ENCODE measurements around the gene MBD3L2B.
"Not testable (repeated sequence)": the region's sequence is repeated elsewhere in the genome, so short reads cannot be mapped to it uniquely, and the experiment has no call there.

The MBD3L2B gene

DNA sequence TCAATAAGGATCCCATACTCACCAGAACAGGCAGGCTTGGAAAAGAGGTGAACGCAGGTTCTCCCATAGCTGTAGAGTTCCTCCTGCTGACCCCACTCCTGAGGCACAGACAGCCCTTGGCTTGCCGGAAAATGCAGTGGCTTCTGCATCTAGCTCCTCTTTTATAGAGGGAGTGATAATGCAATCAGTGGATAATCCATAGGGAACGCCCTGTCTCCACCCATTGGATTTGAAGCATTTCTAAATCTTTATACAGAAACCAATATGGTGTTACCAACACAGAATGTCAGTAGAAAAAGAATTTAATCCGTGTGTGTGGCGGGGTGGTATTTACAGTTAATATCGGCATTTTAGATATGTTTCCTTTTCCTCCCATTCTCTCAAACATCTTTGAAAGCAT lies at the start of gene MBD3L2B:
Gene MBD3L2B (minus strand): TSS at position 101 of the 400 bp plus-strand sequence. CDS start 34 bp downstream, at position 67.
- not testable (repeated sequence) for DNase-seq

DNA sequence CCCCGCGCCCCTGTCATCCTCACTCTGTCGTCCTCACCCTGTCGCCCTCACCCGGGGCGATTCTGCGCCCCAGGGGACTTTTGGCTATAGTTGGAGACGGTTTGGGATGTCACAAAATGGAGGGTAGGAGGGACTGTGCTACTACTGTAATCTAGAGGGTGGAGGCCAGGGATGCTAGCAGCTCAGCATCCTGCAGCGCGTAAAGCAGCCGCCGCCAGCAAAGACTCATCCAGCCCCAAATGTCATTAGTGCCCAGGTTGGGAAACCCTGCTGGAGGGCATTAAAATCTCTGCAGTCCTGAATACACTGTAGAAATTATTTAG lies 48.6 kb upstream of the MBD3L2B start:
- DNase-seq: peak; percentile 51

DNA sequence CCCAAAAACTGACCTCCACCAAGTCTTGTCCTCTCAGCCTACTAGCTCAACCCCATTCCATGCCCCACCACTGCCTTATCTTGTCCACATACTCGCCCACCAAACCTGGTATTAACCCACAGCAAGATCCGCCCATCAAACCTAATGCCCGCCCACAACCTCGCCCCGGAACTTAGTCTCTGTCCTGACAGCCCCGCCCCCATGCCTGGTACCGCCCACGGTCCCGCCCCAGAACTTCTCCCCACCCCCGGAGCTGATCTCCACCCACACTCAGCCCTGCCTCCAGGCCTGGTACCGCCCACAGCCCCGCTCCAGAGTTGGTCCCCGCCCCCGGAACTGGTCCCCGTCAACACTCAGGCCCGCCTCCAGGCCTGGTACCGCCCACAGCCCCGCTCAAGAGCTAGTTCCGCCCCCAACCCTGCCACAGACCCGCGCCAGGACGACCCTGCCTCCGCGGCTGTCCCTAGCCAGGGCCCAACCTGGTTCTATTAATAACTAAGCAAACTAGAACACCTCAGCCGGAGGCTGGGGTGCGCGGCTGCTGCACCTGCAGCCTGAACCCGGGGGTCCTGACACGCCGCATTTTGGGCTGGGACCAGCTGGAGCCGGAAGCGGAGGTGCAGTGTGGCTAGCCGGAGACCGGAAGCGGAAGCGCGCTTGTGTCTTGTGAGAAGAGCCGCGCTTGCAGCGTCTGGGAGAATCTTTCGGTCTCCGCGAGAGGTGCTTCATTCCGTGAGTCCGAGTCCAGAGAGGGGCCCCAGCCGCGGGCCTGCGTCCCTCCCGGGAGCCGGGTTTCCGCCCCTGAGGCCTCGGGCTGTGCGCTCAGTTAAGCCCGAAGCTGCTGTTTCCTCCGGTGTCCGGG lies 48.0 kb upstream of the MBD3L2B start, which contains the start of gene ZNF557:
Gene ZNF557 (plus strand): TSS at position 662 of the 862 bp plus-strand sequence. CDS start 5,372 bp downstream, outside the sequence.
- DNase-seq: peak; percentile 98

DNA sequence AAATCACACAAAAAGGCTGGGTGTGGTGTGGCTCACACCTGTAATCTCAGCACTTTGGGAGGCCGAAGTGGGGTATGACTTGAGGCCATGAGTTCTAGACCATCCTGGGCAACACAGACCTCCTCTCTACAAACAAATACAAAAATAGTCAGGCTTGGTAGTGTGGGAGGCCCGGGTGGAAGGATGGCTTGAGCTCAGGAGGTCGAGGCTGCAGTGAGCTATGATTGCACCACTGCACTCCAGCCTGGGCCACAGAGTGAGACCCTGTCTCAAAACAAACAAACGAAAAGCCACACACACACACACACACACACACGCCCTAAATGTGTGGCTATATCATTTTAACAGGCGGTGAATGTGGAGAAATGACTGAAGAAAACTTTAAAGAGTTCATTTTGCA lies 47.4 kb upstream of the MBD3L2B start:
- no peak for DNase-seq

DNA sequence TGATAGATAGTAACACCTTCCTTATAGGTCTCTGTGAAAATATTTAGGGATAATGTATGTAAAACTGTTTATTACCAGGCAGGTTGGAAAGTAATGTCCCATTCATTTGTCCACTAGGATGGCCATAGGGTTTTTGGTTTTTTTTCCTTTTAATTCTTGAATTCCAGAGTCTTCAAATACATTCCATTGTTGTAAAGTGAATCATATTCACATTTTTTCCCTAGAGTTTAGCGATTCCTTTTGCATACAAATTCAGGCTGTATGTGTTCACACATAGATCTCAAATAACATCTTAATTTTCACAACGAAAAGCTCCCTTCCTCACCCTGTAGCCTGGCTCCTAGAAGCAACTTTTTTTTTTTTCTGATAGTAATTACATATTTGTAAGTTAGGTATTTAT lies 46.5 kb upstream of the MBD3L2B start:
- DNase-seq: no peak

DNA sequence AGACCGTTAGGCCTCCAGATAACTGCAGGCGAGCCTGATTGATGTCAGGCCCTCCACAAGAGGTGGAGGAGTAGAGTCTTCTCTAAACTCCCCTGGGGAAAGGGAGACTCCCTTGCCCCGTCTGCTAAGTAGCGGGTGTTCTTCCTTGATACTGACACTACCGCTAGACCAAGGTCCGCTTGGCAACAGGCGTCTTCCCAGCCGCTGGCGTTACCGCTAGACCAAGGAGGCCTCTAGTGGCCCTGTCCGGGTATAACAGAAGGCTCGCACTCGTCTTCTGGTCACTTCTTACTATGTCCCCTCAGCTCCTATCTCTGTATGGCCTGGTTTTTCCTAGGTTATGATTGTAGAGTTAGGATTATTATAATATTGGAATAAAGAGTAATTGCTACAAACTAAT lies 45.9 kb upstream of the MBD3L2B start:
- DNase-seq: peak; percentile 66

DNA sequence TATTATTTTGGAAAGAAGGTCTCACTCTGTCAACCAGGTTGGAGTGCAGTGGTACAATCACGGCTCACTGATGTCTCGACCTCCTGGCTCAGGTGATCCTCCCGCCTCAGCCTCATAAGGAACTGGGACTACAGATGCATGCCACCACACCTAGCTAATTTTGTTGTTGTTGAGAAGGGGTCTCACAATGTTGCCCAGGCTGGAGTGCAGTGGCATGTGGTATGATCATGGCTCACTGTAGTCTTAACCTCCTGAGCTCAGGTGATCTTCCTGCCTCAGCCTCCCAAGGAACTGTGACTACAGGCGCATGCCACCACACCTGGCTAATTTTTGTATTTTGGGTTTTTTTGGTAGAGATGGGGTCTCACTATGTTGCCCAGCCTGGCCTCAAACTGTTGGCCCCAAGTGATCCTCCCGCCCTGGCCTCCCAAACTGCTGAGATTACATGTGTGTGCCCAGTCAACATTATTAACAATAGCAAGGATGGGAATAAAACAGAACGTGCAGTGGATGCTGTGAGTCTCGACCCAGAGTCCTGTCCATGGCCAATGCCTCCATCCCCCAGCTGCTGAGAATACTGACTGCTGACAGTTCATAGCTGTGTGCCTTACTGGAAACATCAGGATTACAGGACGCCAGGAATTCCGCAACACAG lies 42.7 kb upstream of the MBD3L2B start:
- DNase-seq: no peak

DNA sequence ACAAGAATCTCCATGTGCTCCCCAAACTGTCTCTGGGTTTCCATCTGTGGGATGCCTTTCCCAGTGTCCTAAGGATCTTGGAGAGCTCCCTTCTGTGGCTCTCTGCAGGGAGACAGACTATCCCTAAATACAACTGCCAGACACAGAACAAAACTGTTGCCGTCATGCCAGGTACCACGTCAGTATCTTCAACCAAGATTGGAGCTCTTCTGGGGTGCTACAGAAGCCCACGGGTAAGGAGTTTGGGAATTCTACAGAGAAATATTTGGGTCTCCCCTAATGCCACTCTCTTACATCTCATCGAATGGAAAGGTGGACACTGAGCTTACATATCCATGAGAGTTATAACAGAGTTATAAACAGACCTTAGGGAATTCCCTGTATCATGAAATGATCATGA lies 42.1 kb upstream of the MBD3L2B start:
- DNase-seq: no peak

DNA sequence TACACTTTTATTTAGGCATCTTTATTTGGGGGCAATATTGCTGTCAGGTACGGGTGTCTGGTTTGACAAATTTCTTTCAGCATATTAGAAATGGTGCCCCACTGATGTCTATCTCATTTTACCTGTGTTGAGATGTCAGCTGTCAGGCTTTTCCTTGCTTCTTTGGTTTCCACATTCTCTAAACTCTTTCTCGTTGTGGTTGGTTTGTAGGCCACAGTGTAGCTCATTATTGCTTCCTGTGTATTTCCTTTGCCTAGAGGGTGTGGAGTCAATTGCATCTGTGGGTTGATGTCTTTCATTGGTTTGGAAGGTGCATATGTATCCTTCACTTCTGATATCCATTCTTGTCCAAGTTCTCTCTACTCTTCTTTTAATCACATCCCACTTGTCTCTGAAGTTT lies 38.7 kb upstream of the MBD3L2B start:
- not testable (repeated sequence) for DNase-seq

DNA sequence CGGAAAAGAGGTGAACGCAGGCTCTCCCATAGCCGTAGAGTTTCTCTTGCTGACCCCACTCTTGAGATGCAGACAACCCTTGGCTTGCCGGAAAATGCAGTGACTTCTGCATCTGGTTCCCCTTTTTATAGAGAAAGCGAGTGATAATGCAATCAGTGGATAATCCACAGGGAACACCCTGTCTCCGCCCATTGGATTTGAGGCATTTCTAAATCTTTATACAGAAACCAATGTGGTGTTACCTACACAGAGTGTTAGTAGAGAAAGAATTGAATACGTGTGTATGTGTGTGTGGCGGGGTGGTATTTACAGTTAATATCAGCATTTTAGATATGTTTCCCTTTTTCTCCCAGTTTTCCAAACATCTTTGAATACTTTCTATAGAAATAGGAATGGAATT lies 37.3 kb upstream of the MBD3L2B start, which contains the start of gene MBD3L3:
Gene MBD3L3 (minus strand): TSS at position 101 of the 400 bp plus-strand sequence. CDS start 71 bp downstream, at position 30.
- DNase-seq: not testable (repeated sequence)

DNA sequence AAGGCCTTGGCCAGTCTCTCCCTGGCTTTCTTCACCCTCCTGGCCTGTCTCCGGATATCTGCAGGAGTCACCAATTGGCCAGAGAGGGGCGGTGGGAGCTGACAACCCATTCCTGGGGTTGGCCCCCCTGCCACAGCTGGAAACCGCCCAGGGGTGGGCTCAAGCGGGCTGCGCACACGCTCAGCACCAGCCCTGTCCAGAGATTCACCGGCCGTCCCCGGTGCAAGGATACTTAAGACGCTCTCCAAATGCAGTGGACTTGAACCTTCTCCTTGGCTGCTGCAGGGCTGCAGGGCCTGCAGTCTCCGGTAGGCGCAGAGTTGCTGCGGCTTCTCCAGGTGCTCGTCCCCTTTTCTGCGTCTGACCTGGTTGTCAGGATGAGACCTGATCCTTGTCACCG lies 35.1 kb upstream of the MBD3L2B start:
- not testable (repeated sequence) for DNase-seq

DNA sequence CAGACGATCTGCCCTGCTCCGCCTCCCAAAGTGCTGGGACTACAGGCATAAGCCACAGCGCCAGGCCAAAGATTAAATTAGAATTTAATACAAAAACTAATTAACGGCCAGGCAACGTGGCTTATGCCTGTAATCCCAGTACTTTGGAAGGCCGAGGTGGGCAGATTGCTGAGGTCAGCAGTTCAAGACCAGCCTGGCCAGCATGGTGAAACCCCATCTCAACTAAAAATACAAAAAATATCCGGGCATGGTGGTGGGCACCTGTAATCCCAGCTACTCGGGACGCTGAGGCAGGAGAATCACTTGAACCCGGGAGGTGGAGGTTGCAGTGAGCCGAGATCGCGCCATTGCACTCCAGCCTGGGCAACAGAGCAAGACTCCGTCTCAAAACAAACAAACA lies 34.4 kb upstream of the MBD3L2B start:
- DNase-seq: not testable (repeated sequence)

DNA sequence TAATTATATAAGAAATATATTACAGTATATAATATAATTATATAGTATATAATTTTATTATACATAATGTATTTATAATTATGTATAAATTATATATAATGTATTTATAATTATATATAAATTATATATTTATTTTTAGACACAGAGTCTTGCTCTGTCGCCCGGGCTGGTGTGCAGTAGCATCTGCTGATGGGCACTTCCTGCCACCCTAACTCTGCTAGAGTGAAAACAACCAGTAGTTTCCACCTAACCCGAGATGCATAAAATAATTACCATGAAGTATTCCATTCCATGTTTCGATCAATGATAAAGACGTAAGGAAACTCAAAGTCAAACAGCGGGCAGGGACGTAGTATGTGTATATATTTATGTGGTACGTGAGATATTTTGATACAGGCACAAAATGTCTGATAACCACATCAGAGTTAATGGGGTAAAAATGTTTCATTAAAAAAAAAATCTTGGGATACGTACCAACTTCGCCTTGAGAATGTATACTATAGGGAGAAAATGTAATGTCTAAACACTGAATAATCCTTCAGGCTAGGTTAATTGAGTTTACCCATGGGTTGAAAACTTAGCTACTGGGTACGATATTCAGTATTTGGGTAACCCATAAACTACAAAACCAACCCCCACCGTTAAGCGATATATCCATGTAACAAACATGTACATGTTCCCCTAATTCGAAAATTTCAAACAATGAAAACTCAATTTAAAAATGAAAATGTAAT lies 33.6 kb upstream of the MBD3L2B start:
- DNase-seq: not testable (repeated sequence)

DNA sequence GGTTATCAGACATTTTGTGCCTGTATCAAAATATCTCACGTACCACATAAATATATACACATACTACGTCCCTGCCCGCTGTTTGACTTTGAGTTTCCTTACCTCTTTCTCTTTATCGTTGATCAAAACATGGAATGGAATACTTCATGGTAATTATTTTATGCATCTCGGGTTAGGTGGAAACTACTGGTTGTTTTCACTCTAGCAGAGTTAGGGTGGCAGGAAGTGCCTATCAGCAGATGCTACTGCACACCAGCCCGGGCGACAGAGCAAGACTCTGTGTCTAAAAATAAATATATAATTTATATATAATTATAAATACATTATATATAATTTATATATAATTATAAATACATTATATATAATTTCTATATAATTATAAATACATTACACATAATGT lies 31.7 kb upstream of the MBD3L2B start:
- DNase-seq: not testable (repeated sequence)

DNA sequence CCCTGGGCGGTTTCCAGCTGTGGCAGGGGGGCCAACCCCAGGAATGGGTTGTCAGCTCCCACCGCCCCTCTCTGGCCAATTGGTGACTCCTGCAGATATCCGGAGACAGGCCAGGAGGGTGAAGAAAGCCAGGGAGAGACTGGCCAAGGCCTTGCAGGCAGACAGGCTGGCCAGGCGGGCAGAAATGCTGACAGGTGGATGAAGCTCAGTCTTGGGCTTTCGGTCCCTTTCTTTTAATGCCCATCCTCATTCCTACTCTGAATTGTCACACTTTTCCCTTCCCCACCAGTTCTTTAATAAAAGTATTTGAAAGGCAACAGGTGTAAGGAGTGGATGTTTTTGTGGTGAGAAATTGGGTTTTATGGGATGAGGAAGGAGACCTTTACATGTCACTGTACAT lies 30.2 kb upstream of the MBD3L2B start:
- not testable (repeated sequence) for DNase-seq

DNA sequence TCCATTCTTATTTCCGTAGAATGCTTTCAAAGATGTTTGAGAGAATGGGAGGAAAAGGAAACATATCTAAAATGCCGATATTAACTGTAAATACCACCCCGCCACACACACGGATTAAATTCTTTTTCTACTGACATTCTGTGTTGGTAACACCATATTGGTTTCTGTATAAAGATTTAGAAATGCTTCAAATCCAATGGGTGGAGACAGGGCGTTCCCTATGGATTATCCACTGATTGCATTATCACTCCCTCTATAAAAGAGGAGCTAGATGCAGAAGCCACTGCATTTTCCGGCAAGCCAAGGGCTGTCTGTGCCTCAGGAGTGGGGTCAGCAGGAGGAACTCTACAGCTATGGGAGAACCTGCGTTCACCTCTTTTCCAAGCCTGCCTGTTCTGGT lies 27.8 kb upstream of the MBD3L2B start, which contains the start of gene MBD3L2:
Gene MBD3L2 (plus strand): TSS at position 301 of the 400 bp plus-strand sequence. CDS start 53 bp downstream, at position 354.
- DNase-seq: not testable (repeated sequence)

DNA sequence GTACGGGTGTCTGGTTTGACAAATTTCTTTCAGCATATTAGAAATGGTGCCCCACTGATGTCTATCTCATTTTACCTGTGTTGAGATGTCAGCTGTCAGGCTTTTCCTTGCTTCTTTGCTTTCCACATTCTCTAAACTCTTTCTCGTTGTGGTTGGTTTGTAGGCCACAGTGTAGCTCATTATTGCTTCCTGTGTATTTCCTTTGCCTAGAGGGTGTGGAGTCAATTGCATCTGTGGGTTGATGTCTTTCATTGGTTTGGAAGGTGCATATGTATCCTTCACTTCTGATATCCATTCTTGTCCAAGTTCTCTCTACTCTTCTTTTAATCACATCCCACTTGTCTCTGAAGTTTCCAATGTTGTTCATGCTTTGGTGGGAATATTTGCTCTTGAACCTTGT lies 20.3 kb upstream of the MBD3L2B start:
- not testable (repeated sequence) for DNase-seq

DNA sequence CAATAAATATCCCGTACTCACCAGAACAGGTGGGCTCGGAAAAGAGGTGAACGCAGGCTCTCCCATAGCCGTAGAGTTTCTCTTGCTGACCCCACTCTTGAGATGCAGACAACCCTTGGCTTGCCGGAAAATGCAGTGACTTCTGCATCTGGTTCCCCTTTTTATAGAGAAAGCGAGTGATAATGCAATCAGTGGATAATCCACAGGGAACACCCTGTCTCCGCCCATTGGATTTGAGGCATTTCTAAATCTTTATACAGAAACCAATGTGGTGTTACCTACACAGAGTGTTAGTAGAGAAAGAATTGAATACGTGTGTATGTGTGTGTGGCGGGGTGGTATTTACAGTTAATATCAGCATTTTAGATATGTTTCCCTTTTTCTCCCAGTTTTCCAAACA lies 18.8 kb upstream of the MBD3L2B start, which contains the start of gene MBD3L4:
Gene MBD3L4 (minus strand): TSS at position 101 of the 400 bp plus-strand sequence. CDS start 35 bp downstream, at position 66.
- not testable (repeated sequence) for DNase-seq

DNA sequence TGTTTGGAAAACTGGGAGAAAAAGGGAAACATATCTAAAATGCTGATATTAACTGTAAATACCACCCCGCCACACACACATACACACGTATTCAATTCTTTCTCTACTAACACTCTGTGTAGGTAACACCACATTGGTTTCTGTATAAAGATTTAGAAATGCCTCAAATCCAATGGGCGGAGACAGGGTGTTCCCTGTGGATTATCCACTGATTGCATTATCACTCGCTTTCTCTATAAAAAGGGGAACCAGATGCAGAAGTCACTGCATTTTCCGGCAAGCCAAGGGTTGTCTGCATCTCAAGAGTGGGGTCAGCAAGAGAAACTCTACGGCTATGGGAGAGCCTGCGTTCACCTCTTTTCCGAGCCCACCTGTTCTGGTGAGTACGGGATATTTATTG lies 9.0 kb upstream of the MBD3L2B start, which contains the start of gene MBD3L5:
Gene MBD3L5 (plus strand): TSS at position 301 of the 400 bp plus-strand sequence. CDS start 34 bp downstream, at position 335.
- not testable (repeated sequence) for DNase-seq

DNA sequence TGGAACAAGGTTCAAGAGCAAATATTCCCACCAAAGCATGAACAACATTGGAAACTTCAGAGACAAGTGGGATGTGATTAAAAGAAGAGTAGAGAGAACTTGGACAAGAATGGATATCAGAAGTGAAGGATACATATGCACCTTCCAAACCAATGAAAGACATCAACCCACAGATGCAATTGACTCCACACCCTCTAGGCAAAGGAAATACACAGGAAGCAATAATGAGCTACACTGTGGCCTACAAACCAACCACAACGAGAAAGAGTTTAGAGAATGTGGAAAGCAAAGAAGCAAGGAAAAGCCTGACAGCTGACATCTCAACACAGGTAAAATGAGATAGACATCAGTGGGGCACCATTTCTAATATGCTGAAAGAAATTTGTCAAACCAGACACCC lies 7.6 kb upstream of the MBD3L2B start:
- not testable (repeated sequence) for DNase-seq

DNA sequence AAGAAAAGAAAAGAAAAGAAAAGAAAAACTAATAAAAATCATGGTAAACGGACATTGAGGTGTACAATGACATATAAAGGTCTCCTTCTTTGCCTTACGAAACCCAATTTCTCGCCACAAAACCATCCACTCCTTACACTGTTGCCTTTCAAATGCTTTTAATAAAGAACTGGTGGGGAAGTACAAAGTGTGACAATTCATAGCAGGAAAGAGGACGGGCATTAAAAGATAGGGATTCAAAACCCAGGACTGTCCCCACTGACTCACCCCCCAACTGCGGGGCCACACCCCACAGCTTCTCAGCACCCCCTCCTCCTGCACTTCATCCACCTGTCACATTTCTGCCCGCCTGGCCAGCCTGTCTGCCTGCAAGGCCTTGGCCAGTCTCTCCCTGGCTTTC lies 2.4 kb downstream of the MBD3L2B start:
- DNase-seq: no peak

DNA sequence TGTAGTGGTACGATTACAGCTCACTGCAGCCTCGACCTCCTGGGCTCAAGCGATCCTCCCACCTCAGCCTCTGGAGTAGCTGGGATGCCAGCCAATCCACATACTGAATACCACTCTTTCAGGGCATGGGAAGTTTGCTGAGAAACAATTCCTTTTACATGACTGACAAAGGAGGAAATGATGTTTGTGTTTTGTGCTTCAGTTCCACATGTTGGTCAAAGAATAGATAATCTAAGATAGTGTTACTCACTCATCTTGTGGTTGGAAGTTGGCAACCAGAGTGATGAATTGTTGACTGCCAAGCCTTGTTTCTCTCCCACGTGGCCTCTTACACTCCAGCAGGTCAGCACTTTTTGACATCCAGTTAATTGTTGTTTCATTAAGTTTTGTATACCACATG lies 7.6 kb downstream of the MBD3L2B start:
- DNase-seq: no peak
